Embryonic facial prominence (tissue), 1 donor: Measurements from ENCODE around the gene DNAJC5.
A peak's percentile ranks its signal among the peaks of the same experiment; 100 is the strongest.
"Not testable (repeated sequence)": the region's sequence is repeated elsewhere in the genome, so short reads cannot be mapped to it uniquely, and the experiment has no call there.

Source experiments
- DNase-seq: peaks from one replicate; pipeline ENCODE4 v3.0.0-alpha.2; 2016; ENCODE audit errors: extremely low spot score

DNAJC5 gene

GRCh38 chr20:63894358-63895201 lies at the start of gene DNAJC5:
DNAJC5 (plus strand) TSS chr20:63895126; CDS start chr20:63928346, 33,220 bp downstream.
- peak; percentile 76 for DNase-seq

GRCh38 chr20:63846128-63846771 lies 48.7 kb upstream of the DNAJC5 start:
- no peak for DNase-seq

GRCh38 chr20:63846888-63847236 lies 48.1 kb upstream of the DNAJC5 start:
- DNase-seq = no peak

- no peak for DNase-seq
Measured at GRCh38 chr20:63847237-63848002, 47.5 kb upstream of the DNAJC5 start.

GRCh38 chr20:63848003-63848911 lies 46.7 kb upstream of the DNAJC5 start:
- no peak for DNase-seq

GRCh38 chr20:63850689-63851547 lies 44.0 kb upstream of the DNAJC5 start:
- no peak for DNase-seq

- not testable (repeated sequence) for DNase-seq
Measured at GRCh38 chr20:63851548-63851943, 43.4 kb upstream of the DNAJC5 start.

GRCh38 chr20:63853733-63854068 lies 41.2 kb upstream of the DNAJC5 start:
- not testable (repeated sequence) for DNase-seq

GRCh38 chr20:63854069-63854765 lies 40.7 kb upstream of the DNAJC5 start:
- no peak for DNase-seq

GRCh38 chr20:63854766-63855362 lies 40.1 kb upstream of the DNAJC5 start:
- DNase-seq = no peak

GRCh38 chr20:63855363-63856097 lies 39.4 kb upstream of the DNAJC5 start:
- DNase-seq = no peak

GRCh38 chr20:63856098-63856511 lies 38.8 kb upstream of the DNAJC5 start:
- DNase-seq = no peak

GRCh38 chr20:63857764-63858392 lies 37.0 kb upstream of the DNAJC5 start:
- no peak for DNase-seq

- DNase-seq = no peak
Measured at GRCh38 chr20:63858393-63859165, 36.3 kb upstream of the DNAJC5 start.

- no peak for DNase-seq
Measured at GRCh38 chr20:63859166-63859699, 35.7 kb upstream of the DNAJC5 start.

- DNase-seq = no peak
Measured at GRCh38 chr20:63860325-63861051, 34.4 kb upstream of the DNAJC5 start.
